Thyroid gland (tissue), 4 donors: ENCODE results near the gene KCNH4.

ENCODE experiments used
- POLR2A ChIP-seq, 2 donors: fragments of 450-650 bp; IDR thresholded peaks; one replicate each; pipeline ENCODE4 v1.6.1; 2017; ENCODE audit warnings: antibody characterized with exemption in 2 of 2, mild to moderate bottlenecking in 2 of 2, moderate library complexity in 1 of 2
- TF ChIP-seq, protein P1 (sequence below), 6 experiments: fragments of 200-600 bp in 3 of 6; fragments of 450-650 bp in 3 of 6; sonication (generic) in 3 of 6; IDR thresholded peaks; one replicate each; pipeline ENCODE4 v1.5.1; 2016 to 2019; ENCODE audit warnings: antibody characterized with exemption in 6 of 6, mild to moderate bottlenecking in 2 of 6, inconsistent platforms in 1 of 6, moderate library complexity in 1 of 6

DNA sequence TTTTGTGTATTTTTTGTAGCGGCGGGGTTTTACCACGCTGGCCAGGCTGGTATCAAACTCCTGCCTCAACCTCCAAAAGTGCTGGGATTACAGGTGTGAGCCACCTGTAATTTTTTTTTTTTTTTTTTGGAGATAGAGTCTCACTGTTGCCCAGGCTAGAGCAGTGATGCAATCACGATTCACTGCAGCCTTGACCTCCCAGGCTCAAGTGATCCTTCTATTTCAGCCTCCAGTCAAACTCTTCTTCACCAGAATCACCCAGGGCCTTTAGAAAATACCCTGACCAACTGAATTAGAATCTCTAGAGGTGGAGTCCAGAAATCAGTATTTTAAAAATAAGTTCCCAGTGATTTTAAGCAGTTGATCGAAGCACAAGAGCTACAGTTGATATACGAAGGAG is 45.8 kb downstream of the KCNH4 start:
- no peak for TF ChIP-seq POLR2A (IDR thresholded peaks at IDR 0.05)
- TF ChIP-seq, protein P1, sequence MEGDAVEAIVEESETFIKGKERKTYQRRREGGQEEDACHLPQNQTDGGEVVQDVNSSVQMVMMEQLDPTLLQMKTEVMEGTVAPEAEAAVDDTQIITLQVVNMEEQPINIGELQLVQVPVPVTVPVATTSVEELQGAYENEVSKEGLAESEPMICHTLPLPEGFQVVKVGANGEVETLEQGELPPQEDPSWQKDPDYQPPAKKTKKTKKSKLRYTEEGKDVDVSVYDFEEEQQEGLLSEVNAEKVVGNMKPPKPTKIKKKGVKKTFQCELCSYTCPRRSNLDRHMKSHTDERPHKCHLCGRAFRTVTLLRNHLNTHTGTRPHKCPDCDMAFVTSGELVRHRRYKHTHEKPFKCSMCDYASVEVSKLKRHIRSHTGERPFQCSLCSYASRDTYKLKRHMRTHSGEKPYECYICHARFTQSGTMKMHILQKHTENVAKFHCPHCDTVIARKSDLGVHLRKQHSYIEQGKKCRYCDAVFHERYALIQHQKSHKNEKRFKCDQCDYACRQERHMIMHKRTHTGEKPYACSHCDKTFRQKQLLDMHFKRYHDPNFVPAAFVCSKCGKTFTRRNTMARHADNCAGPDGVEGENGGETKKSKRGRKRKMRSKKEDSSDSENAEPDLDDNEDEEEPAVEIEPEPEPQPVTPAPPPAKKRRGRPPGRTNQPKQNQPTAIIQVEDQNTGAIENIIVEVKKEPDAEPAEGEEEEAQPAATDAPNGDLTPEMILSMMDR (IDR thresholded peaks at IDR 0.05), result no peak
